PC-3 (cell line): Measurements from ENCODE around the gene SCUBE1. TPM values are rescaled to one million over a fixed set of nuclear protein-coding genes. Genes with fewer than 3 reads are reported as not detected.

Source experiments
- ATAC-seq: fragments of 200-7000 bp; cut with Tn5 transposase; 2 replicates; pipeline ENCODE4 v1.9.1; 2020; ENCODE audit warnings: mild to moderate bottlenecking, moderate library complexity
- BruUV-seq: library from RNA; stranded (reverse); fragments of 400-500 nt; replicated peaks from 2 replicates; lab custom pipeline; 2021; lab: Mats Ljungman, UMichigan
- CTCF ChIA-PET: fragments of 300-600 bp; sonication (Branson Sonifier 250); formaldehyde crosslinking; loops from one replicate; lab custom pipeline; 2022; ENCODE audit warnings: antibody characterized with exemption; lab: Charles Lee
- POLR2A ChIA-PET: fragments of 300-600 bp; sonication (Branson Sonifier 250); formaldehyde crosslinking; loops from one replicate; lab custom pipeline; 2022; ENCODE audit warnings: antibody characterized with exemption; ENCODE audit not compliant: unreplicated experiment; lab: Charles Lee
- DNase-seq: peaks from one replicate; pipeline ENCODE4 v3.0.0-alpha.2; 2015
- H2AFZ ChIP-seq: fragments of 300-600 bp; sonication (generic); 2 replicates; pipeline ENCODE4 v1.6.0; 2016; ENCODE audit warnings: antibody characterized with exemption, low read length
- H3F3A ChIP-seq: fragments of 300-600 bp; sonication (generic); one replicate; pipeline ENCODE4 v1.6.0; 2017; ENCODE audit warnings: antibody characterized with exemption, low read length, control low read depth, mild to moderate bottlenecking; ENCODE audit not compliant: unreplicated experiment
- H3K27ac ChIP-seq: fragments of 300-600 bp; sonication (generic); 2 replicates; pipeline ENCODE4 v1.5.1; 2016; ENCODE audit warnings: mild to moderate bottlenecking, low read length
- H3K27me3 ChIP-seq: fragments of 300-600 bp; sonication (generic); 2 replicates; pipeline ENCODE4 v1.6.1; 2016; ENCODE audit warnings: low read length, mixed read lengths
- H3K36me3 ChIP-seq: fragments of 300-600 bp; sonication (generic); 2 replicates; pipeline ENCODE4 v1.6.1; 2016; ENCODE audit warnings: low read depth, mixed run types, low read length, mixed read lengths
- H3K4me1 ChIP-seq: fragments of 300-600 bp; sonication (generic); 2 replicates; pipeline ENCODE4 v1.5.1; 2016; ENCODE audit warnings: low read length; ENCODE audit not compliant: insufficient read depth
- H3K4me2 ChIP-seq: fragments of 300-600 bp; sonication (generic); 2 replicates; pipeline ENCODE4 v1.6.0; 2016; ENCODE audit warnings: low read length
- H3K4me3 ChIP-seq: fragments of 300-600 bp; sonication (generic); 2 replicates; pipeline ENCODE4 v1.5.1; 2016; ENCODE audit warnings: mild to moderate bottlenecking, low read length, mixed read lengths
- H3K79me2 ChIP-seq: fragments of 300-600 bp; sonication (generic); 2 replicates; pipeline ENCODE4 v1.6.1; 2017; ENCODE audit warnings: low read length, mixed read lengths
- H3K9ac ChIP-seq: fragments of 300-600 bp; sonication (generic); 2 replicates; pipeline ENCODE4 v1.6.0; 2016; ENCODE audit warnings: mild to moderate bottlenecking, low read length
- H3K9me2 ChIP-seq: fragments of 300-600 bp; sonication (generic); replicated peaks from 2 replicates; pipeline ENCODE4 v1.6.1; 2016; ENCODE audit warnings: mixed run types, low read length, mixed read lengths
- H3K9me3 ChIP-seq: fragments of 300-600 bp; sonication (generic); 2 replicates; pipeline ENCODE4 v1.6.1; 2016; ENCODE audit warnings: low read length, mixed read lengths
- H4K20me1 ChIP-seq: fragments of 300-600 bp; sonication (generic); 2 replicates; pipeline ENCODE4 v1.6.1; 2016; ENCODE audit warnings: low read length, mixed read lengths
- CTCF ChIP-seq: fragments of 300-600 bp; sonication (generic); conservative IDR thresholded peaks from 2 replicates; pipeline ENCODE4 v1.5.1; 2017; ENCODE audit warnings: antibody characterized with exemption, low read depth, mild to moderate bottlenecking, low read length
- EZH2 ChIP-seq: fragments of 300-600 bp; sonication (generic); IDR thresholded peaks from one replicate; pipeline ENCODE4 v1.6.1; 2017; ENCODE audit warnings: antibody characterized with exemption, mild to moderate bottlenecking, low read length; ENCODE audit not compliant: unreplicated experiment
- EZH2phosphoT487 ChIP-seq: fragments of 300-600 bp; sonication (generic); IDR thresholded peaks from 2 replicates; pipeline ENCODE4 v1.6.1; 2018; ENCODE audit warnings: mild to moderate bottlenecking, antibody characterized with exemption, low read length, borderline replicate concordance
- intact Hi-C: fragments of 100-400 bp; cut with micrococcal nuclease; formaldehyde crosslinking; loops from 2 replicates; pipeline ENCODE4 v1.9.0; 2023
- total RNA-seq: library from RNA; depleted of rRNA; stranded (reverse); fragments of >200 nt; gene quantifications from 2 replicates; pipeline ENCODE4 v1.2.3, GENCODE V29; 2014

SCUBE1 gene
- total RNA-seq, 1 experiment from 2014 or later, result not detected

GRCh38 chr22:43173976-43174720, 169.0 kb downstream of the SCUBE1 start:
- no peak overlapping the region for H3K4me3 ChIP-seq
- no peaks in the 10 kb centered on the region for H3K27me3 ChIP-seq
- no peak overlapping the region for H3K9ac ChIP-seq
- no peaks in the 10 kb centered on the region for H3F3A ChIP-seq
- no peaks in the 10 kb centered on the region for H3K9me3 ChIP-seq
- H4K20me1 ChIP-seq, result no peaks in the 10 kb centered on the region
- TF ChIP-seq EZH2phosphoT487, result no peak
- H3K9me2 ChIP-seq, result no peaks in the 10 kb centered on the region
- H3K36me3 ChIP-seq, result no peaks in the 10 kb centered on the region
- no peak for DNase-seq
- intact Hi-C loops, result no loop called here
- no peak for ATAC-seq
- no peaks in the 10 kb centered on the region for H3K79me2 ChIP-seq
- POLR2A ChIA-PET, result no interaction called here
- no peak overlapping the region for H3K4me2 ChIP-seq
- CTCF ChIA-PET, result no interaction called here
- H3K27ac ChIP-seq, result no peak overlapping the region
- no peaks in the 10 kb centered on the region for H3K4me1 ChIP-seq
- H2AFZ ChIP-seq, result no peak overlapping the region
- no TSS peak for BruUV-seq

GRCh38 chr22:43173566-43173965, 169.6 kb downstream of the SCUBE1 start:
- ATAC-seq, result no peak
- H3K9ac ChIP-seq, result no peak overlapping the region
- no peaks in the 10 kb centered on the region for H3K27me3 ChIP-seq
- H3K9me2 ChIP-seq, result no peaks in the 10 kb centered on the region
- no peaks in the 10 kb centered on the region for H3K36me3 ChIP-seq
- BruUV-seq, result no TSS peak
- no peak overlapping the region for H3K27ac ChIP-seq
- no peak for DNase-seq
- H3F3A ChIP-seq, result no peaks in the 10 kb centered on the region
- TF ChIP-seq EZH2phosphoT487 (no peak), CTCF (no peak), EZH2 (no peak)
- no peak overlapping the region for H3K4me2 ChIP-seq
- H3K4me3 ChIP-seq, result no peak overlapping the region
- no peaks in the 10 kb centered on the region for H4K20me1 ChIP-seq
- intact Hi-C loops, result no loop called here
- POLR2A ChIA-PET, result no interaction called here
- H3K79me2 ChIP-seq, result no peaks in the 10 kb centered on the region
- no peaks in the 10 kb centered on the region for H3K9me3 ChIP-seq
- H2AFZ ChIP-seq, result no peak overlapping the region
- H3K4me1 ChIP-seq, result no peaks in the 10 kb centered on the region
- CTCF ChIA-PET, result no interaction called here

GRCh38 chr22:43172191-43172590, 171.0 kb downstream of the SCUBE1 start:
- Histone ChIP-seq H2AFZ (no peak overlapping the region), H3K9ac (no peak overlapping the region), H3K36me3 (no peaks in the 10 kb centered on the region), H3F3A (no peaks in the 10 kb centered on the region), H3K9me2 (no peaks in the 10 kb centered on the region), H3K27ac (no peak overlapping the region), H3K4me3 (no peak overlapping the region), H3K9me3 (no peaks in the 10 kb centered on the region), H3K4me1 (no peaks in the 10 kb centered on the region), H4K20me1 (no peaks in the 10 kb centered on the region), H3K27me3 (no peaks in the 10 kb centered on the region), H3K4me2 (no peak overlapping the region), H3K79me2 (no peaks in the 10 kb centered on the region)
- no peak for DNase-seq
- BruUV-seq, result no TSS peak
- no peak for TF ChIP-seq CTCF
- ATAC-seq, result no peak
- ChIA-PET POLR2A (no interaction called here), CTCF (no interaction called here)
- intact Hi-C loops, result no loop called here
